ENCODE data around the gene DNAJC18.
"Not testable (repeated sequence)": the region's sequence is repeated elsewhere in the genome, so short reads cannot be mapped to it uniquely, and the experiment has no call there.

The DNAJC18 gene

GRCh38 chr5:139439013-139439903, at the start of gene DNAJC18:
Gene DNAJC18 (minus strand): TSS chr5:139439525. CDS start chr5:139439445, 80 bp downstream.
- DNase-seq: peak; percentile 60

GRCh38 chr5:139488260-139488659, 48.9 kb upstream of the DNAJC18 start:
- no peak for DNase-seq

- DNase-seq: no peak
These were observed 46.9 kb upstream of the DNAJC18 start for GRCh38 chr5:139486201-139486600.

- not testable (repeated sequence) for DNase-seq
These were observed 43.5 kb upstream of the DNAJC18 start for GRCh38 chr5:139482890-139483208.

- DNase-seq: peak; percentile 87
These were observed 42.9 kb upstream of the DNAJC18 start, which contains the start of gene STING1 for GRCh38 chr5:139482050-139482889. Gene STING1 (minus strand): TSS chr5:139482758. CDS start chr5:139481704, 1,054 bp downstream.

GRCh38 chr5:139481580-139482049, 42.3 kb upstream of the DNAJC18 start:
- DNase-seq: peak; percentile 16

GRCh38 chr5:139481122-139481533, 41.8 kb upstream of the DNAJC18 start:
- no peak for DNase-seq

GRCh38 chr5:139479729-139480128, 40.4 kb upstream of the DNAJC18 start:
- not testable (repeated sequence) for DNase-seq

GRCh38 chr5:139478657-139479423, 39.5 kb upstream of the DNAJC18 start:
- DNase-seq: not testable (repeated sequence)

GRCh38 chr5:139475865-139476617, 36.7 kb upstream of the DNAJC18 start:
- no peak for DNase-seq

- DNase-seq: no peak
These were observed 35.8 kb upstream of the DNAJC18 start for GRCh38 chr5:139474890-139475791.

GRCh38 chr5:139473565-139473964, 34.2 kb upstream of the DNAJC18 start:
- DNase-seq: no peak

GRCh38 chr5:139473105-139473504, 33.8 kb upstream of the DNAJC18 start:
- no peak for DNase-seq

GRCh38 chr5:139472386-139473030, 33.2 kb upstream of the DNAJC18 start:
- DNase-seq: no peak

- DNase-seq: no peak
These were observed 31.5 kb upstream of the DNAJC18 start, which contains the start of gene SMIM33 for GRCh38 chr5:139470821-139471300. Gene SMIM33 (plus strand): TSS chr5:139471004. CDS start chr5:139471122, 118 bp downstream.

- no peak for DNase-seq
These were observed 29.2 kb upstream of the DNAJC18 start for GRCh38 chr5:139468421-139468931.

GRCh38 chr5:139462586-139463276, 23.4 kb upstream of the DNAJC18 start, which contains the start of gene ECSCR:
Gene ECSCR (minus strand): TSS chr5:139462743. CDS start chr5:139462670, 73 bp downstream.
- no peak for DNase-seq

GRCh38 chr5:139461698-139462097, 22.4 kb upstream of the DNAJC18 start:
- DNase-seq: no peak

- no peak for DNase-seq
These were observed 21.9 kb upstream of the DNAJC18 start for GRCh38 chr5:139461176-139461575.

All from DMS153 (cell line).